ENCODE results near the gene RNF223. TPM values are rescaled to one million over a fixed set of nuclear protein-coding genes. Genes with fewer than 3 reads are reported as not detected.

The RNF223 gene
- total and polyA plus RNA-seq, 2 of the 13 experiments (the other 11 are each of a cell fraction or from before 2014, with no cell fraction given): 0.03 TPM; not detected in 1

GRCh38 chr1:1023700-1024099 lies 50.4 kb downstream of the RNF223 start:
- Histone ChIP-seq H3K9ac (ENCODE audit: insufficient read depth, low read depth, low read length) (0 out of 2 replicates have a peak overlapping the region, but pooled peaks have one; percentile 2), H3K4me1 (ENCODE audit: insufficient read depth, low read length) (peaks cover 50% of the 10 kb centered on the region), H3K79me2 (ENCODE audit: insufficient read depth, low read length) (peaks cover 23% of the 10 kb centered on the region), H3K9me3 (ENCODE audit: low read length) (no peaks in the 10 kb centered on the region), H3K4me2 (ENCODE audit: low read depth, low read length) (peak overlapping the region; percentile 27; the same call in 1 of the 2 replicates), H3K4me3 (replicated peaks in 1 of 3; ENCODE audit: insufficient read depth in 1 of 3, low read depth in 2 of 3, low read length in 3 of 3) (no peak overlapping the region), H3K27ac (ENCODE audit: extremely low read length, insufficient read depth, low read length) (no peak overlapping the region), H3K27me3 (ENCODE audit: control insufficient read depth in 1 of 2, insufficient read depth in 2 of 2, low read length in 2 of 2) (no peaks in the 10 kb centered on the region), H3K36me3 (replicated peaks in 1 of 2; ENCODE audit: control insufficient read depth in 1 of 2, insufficient read depth in 2 of 2, low read length in 2 of 2) (peaks cover 4 to 20% of the 10 kb centered on the region in 2 experiments; a peak in 4 of 5 replicates), H4K20me1 (ENCODE audit: insufficient read depth, low read length) (peaks cover 31% of the 10 kb centered on the region; the same call in 1 of the 2 replicates), H2AFZ (ENCODE audit: low read length) (no peak overlapping the region)
- FAIRE-seq (no peak), ATAC-seq (no peak), DNase-seq (ENCODE audit: low spot score) (no peak)
- 78% methylated on average over 11 of the region's 13 CpGs for WGBS (ENCODE audit: low lambda C conversion rate)
- intact Hi-C loops (cut with micrococcal nuclease; ENCODE audit: unreplicated experiment) (no loop called here), in situ Hi-C loops (cut with HindIII; ENCODE audit: extremely low pct_ligation_motif_present, low pct_unique_long_range_greater_than_20kb) (loop anchor here (5.0 kb wide), 1 partner anchor 34 kb away; no protein-coding TSS in a partner anchor)
- BruUV-seq (replicated peaks): no TSS peak
- TF ChIP-seq RBFOX2 (IDR thresholded peaks at IDR 0.05; ENCODE audit: low read depth, low read length) (peak; percentile 48; the same call in 1 of the 2 replicates), ZFP91 (CRISPR knock-in tag; IDR thresholded peaks at IDR 0.05; ENCODE audit: borderline replicate concordance) (0 out of 2 replicates have a peak, but pooled peaks have one; percentile 22), ZNF367 (CRISPR knock-in tag; IDR thresholded peaks at IDR 0.05; ENCODE audit: borderline replicate concordance) (no peak)
- ChIA-PET CTCF (ENCODE audit: low intra/inter-chr PET ratio, low total read pairs) (no interaction called here), POLR2A (interaction anchor here (0.8 to 1.6 kb wide), 4 partner anchors 14 to 40 kb away, joined by 3 to 5 read pairs (median 3); no protein-coding TSS in a partner anchor)

- Histone ChIP-seq H2AFZ (ENCODE audit: low read length) (no peak overlapping the region), H3K4me3 (replicated peaks in 1 of 3; ENCODE audit: insufficient read depth in 1 of 3, low read depth in 2 of 3, low read length in 3 of 3) (no peak overlapping the region; a peak in 1 of 6 replicates), H3K36me3 (replicated peaks in 1 of 2; ENCODE audit: control insufficient read depth in 1 of 2, insufficient read depth in 2 of 2, low read length in 2 of 2) (peaks cover 4 to 15% of the 10 kb centered on the region in 2 experiments; a peak in 4 of 5 replicates), H4K20me1 (ENCODE audit: insufficient read depth, low read length) (peaks cover 31% of the 10 kb centered on the region; the same call in 1 of the 2 replicates), H3K9ac (ENCODE audit: insufficient read depth, low read depth, low read length) (peak overlapping the region; percentile 22; the same call in 1 of the 2 replicates), H3K4me2 (ENCODE audit: low read depth, low read length) (peak overlapping the region; percentile 90; the same call in 1 of the 2 replicates), H3K27me3 (ENCODE audit: control insufficient read depth in 1 of 2, insufficient read depth in 2 of 2, low read length in 2 of 2) (no peaks in the 10 kb centered on the region), H3K79me2 (ENCODE audit: insufficient read depth, low read length) (peaks cover 23% of the 10 kb centered on the region), H3K4me1 (ENCODE audit: insufficient read depth, low read length) (peaks cover 62% of the 10 kb centered on the region), H3K27ac (ENCODE audit: extremely low read length, insufficient read depth, low read length) (no peak overlapping the region), H3K9me3 (ENCODE audit: low read length) (no peaks in the 10 kb centered on the region)
- intact Hi-C loops (cut with micrococcal nuclease; ENCODE audit: unreplicated experiment): no loop called here
- DNase-seq (ENCODE audit: low spot score) (no peak), FAIRE-seq (no peak), ATAC-seq (no peak)
- in situ Hi-C loops (cut with HindIII; ENCODE audit: extremely low pct_ligation_motif_present, low pct_unique_long_range_greater_than_20kb): loop anchor here (5.0 kb wide), 1 partner anchor 35 kb away; no protein-coding TSS in a partner anchor
- CTCF ChIA-PET (ENCODE audit: low intra/inter-chr PET ratio, low total read pairs): no interaction called here
- WGBS (ENCODE audit: low lambda C conversion rate): 100% methylated on average over 1 of the region's 27 CpGs
- POLR2A ChIA-PET: interaction anchor here (1.3 to 1.8 kb wide), 3 partner anchors 15 to 42 kb away, joined by 3 to 6 read pairs (median 4); no protein-coding TSS in a partner anchor
- BruUV-seq (replicated peaks): no TSS peak
- TF ChIP-seq AGO2 (optimal IDR thresholded peaks at IDR 0.05; ENCODE audit: low read depth, low read length) (peak; percentile 43), ZKSCAN1 (IDR thresholded peaks at IDR 0.05; ENCODE audit: low read length) (no peak), TEF (CRISPR knock-in tag; IDR thresholded peaks at IDR 0.05) (no peak), ASH2L (IDR thresholded peaks at IDR 0.05; ENCODE audit: insufficient read length, low read depth, low read length) (no peak), ZNF33A (CRISPR knock-in tag; IDR thresholded peaks at IDR 0.05; ENCODE audit: borderline replicate concordance) (no peak), BCL3 (CRISPR knock-in tag; IDR thresholded peaks at IDR 0.05) (no peak), GATA4 (IDR thresholded peaks at IDR 0.05; ENCODE audit: borderline replicate concordance, low read depth) (no peak), MXD1 (CRISPR knock-in tag; IDR thresholded peaks at IDR 0.05) (no peak)
Observed at GRCh38 chr1:1022302-1023009, 51.6 kb downstream of the RNF223 start.

All from HepG2 (cell line).